Cerebellar cortex (tissue), 1 donor: ENCODE measurements around the gene PTPN7.
"Not testable (repeated sequence)": the region's sequence is repeated elsewhere in the genome, so short reads cannot be mapped to it uniquely, and the experiment has no call there.

Source experiments
- DNase-seq: peaks from one replicate; pipeline ENCODE4 v3.0.0-alpha.2; 2015; ENCODE audit warnings: low spot score

The PTPN7 gene

DNA sequence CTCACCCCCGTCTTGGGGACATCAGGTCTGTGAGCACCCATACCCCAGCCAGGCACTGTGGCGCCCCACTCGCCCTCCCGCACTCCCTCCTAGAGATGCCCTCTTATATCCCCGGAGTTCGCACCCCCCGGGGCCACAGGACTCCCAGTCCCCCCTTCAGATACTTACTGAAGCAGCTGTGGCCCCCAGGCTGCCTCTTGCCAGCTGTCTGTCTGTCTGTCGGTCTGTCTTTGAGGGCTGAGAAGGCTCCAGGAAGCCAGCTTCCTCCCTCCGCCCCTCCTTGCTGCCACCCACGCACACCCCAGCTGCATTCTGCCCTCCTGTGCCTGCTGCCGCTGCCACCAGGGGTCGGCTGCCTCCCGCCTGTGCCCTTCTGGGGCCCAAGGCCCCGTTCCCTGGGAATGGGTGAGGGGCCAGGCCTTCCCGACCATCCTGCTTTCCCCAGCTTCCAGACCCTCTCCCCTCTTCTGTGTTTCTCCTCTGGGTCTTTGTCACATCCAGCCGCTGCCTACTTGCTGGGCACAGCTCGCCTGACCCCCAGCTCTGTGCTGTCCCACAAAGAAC lies at the start of gene PTPN7:
Gene PTPN7, minus strand, starts transcription at position 226 of the 564 bp plus-strand sequence. CDS start 1,200 bp downstream, outside the sequence.
- DNase-seq, result no peak

DNA sequence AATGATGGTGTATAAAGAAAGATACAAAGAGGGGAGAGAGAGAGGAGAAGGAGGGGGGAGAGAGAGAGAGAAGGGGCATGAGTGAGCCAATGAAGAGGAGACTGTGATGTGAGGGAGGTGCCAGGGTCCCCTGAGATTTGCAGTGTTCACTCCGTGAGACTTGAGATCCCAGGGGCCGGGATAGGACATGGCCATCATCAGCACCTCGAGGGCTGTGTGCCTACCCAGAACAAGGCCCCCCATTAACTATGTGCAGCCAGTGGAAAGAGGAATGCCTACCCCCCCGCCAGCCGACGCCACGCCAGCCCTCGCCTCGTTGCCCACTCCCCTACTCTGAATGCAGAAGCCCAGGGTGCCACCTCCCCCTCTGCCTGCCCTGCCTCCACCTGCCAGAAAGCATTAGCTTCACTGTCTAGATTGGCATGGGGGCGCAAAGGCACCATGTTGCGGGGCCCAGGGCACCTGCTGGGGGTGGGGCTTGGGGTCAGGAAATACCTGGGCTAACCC lies 48.0 kb upstream of the PTPN7 start:
- no peak for DNase-seq

DNA sequence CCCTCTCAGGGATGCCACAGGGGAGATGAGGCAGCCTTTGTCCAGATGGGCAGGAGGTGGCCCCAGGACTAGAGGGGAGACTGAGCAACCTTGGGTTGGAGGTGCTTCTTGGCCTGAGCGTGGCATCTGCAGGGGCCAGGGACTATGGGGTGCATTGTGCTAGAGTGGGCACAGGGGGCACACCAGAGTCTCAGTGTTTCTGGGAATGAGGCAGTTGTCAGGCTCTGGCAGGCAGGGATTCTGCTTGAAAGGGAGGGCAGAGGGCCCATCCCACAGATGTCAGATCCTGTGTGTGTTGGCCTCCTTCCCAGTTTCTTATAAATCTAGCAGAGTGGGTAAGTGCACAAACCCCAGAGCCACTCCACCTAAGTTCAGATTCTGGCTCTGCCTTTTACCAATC lies 46.9 kb upstream of the PTPN7 start:
- no peak for DNase-seq

GRCh38 chr1:202205523-202206190 lies 45.3 kb upstream of the PTPN7 start:
- DNase-seq, result no peak

DNA sequence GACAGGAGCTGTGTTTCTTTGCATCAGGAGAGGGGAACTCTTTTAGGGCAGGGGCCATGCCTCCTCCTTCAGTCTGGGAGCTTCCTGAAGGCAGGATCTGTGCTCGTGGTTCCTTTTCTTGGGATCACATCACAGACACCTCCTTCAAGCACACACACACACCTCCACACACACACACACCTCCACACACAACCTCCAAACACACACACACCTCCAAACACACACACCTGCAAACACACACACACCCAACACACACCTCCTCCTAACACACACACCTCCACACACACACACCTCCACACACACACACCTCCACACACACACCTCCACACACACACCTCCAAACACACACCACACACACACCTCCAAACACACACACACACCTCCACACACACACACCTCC lies 43.7 kb upstream of the PTPN7 start:
- DNase-seq, result no peak

DNA sequence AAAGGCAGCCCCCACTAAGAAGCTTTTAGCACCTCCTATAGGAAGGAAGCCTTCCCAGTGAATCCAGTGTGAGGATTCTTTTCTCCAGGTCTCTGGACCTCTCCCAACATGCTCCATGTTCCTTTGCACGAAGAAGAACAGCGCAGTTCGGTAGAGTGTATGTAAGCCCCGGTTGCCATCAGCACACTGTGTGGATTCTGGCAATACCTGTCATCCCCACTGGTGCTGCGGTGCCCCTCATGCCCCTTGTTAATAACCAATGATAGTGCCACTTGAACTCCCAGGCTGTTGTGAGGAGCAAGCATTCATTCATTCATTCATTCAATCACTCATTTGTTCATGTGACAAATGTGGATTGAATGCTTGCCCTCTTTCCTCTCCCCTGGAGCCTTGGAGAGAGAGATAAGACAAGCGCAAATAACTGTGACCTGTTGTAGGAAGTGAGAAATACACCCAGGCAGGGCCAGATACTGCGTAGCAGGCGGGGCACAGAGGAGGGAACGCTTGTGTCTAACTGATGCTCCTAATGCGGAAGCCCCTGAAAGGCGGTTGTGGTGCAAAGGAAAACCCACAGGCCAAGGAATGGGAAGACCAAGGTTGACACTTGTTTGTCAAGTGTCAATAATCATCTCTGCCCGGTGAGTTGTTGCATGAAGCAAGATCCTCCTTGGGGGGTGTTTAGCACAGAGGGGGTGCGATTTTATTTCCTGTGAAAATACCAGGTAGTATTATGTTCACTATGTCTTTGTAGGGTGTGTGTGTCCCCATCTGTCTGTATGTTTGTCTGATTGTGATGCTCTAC lies 43.0 kb upstream of the PTPN7 start:
- no peak for DNase-seq

GRCh38 chr1:202202500-202203168 lies 42.2 kb upstream of the PTPN7 start:
- DNase-seq, result peak; percentile 86

- DNase-seq, result no peak
These were observed 41.6 kb upstream of the PTPN7 start for GRCh38 chr1:202201971-202202370.

- DNase-seq, result no peak
These were observed 40.9 kb upstream of the PTPN7 start for GRCh38 chr1:202201266-202201665.

DNA sequence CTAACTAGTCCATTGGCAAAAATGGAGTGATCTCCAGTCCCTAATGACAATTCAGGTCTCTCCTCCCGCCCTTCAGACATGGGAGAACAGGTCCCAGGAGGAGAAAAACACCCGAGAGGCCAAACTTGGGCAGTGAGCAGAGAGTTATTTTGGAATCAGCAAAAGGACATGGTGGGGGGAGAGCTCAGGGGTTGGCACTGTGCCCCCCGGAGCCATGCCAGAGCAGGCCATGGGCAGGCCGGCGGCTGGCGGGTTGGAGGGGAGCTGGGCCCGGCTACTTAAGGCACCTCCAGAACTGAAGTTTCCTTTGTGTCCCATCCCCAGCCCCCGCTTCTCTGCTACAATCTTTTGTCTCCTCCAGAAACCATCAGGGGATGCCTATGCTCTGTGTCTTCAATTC lies 40.3 kb upstream of the PTPN7 start:
- DNase-seq, result peak; percentile 17

GRCh38 chr1:202200112-202200548 lies 39.7 kb upstream of the PTPN7 start:
- no peak for DNase-seq

- DNase-seq, result no peak
These were observed 38.9 kb upstream of the PTPN7 start for GRCh38 chr1:202199040-202199889.

- no peak for DNase-seq
These were observed 37.9 kb upstream of the PTPN7 start for GRCh38 chr1:202198366-202198724.

GRCh38 chr1:202197653-202198365 lies 37.4 kb upstream of the PTPN7 start:
- no peak for DNase-seq

- no peak for DNase-seq
These were observed 33.9 kb upstream of the PTPN7 start for GRCh38 chr1:202194328-202194648.

DNA sequence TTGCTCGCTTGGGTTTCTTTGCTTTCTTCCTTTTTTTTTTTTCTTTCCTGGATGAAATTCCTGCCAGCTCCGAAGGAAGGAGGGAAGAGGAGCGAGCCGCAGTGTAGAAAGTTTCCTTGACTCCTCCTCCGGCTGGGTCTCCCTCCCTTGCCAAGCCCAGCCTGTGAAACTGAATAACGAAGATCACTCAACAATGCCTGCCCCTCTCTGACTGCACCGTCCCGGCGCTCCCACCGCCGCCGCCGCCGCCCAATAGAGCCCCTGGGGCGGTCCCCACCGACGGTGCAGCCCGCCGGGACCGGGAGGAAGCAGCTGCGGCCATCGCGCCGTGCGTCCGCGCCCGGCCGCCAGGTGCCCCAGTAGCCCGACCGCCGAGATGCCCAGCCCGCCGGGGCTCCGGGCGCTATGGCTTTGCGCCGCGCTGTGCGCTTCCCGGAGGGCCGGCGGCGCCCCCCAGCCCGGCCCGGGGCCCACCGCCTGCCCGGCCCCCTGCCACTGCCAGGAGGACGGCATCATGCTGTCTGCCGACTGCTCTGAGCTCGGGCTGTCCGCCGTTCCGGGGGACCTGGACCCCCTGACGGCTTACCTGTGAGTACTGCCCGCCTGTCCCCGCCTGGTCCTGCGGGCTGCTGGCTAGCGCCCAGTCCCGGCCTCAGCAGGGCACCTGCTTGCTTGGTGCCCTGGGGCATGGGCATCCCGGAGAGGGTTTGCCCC lies 33.4 kb upstream of the PTPN7 start, which contains the start of gene LGR6:
Gene LGR6, plus strand, starts transcription at position 186 of the 714 bp plus-strand sequence. Its CDS starts 191 bp downstream, at position 377.
- DNase-seq, result no peak

DNA sequence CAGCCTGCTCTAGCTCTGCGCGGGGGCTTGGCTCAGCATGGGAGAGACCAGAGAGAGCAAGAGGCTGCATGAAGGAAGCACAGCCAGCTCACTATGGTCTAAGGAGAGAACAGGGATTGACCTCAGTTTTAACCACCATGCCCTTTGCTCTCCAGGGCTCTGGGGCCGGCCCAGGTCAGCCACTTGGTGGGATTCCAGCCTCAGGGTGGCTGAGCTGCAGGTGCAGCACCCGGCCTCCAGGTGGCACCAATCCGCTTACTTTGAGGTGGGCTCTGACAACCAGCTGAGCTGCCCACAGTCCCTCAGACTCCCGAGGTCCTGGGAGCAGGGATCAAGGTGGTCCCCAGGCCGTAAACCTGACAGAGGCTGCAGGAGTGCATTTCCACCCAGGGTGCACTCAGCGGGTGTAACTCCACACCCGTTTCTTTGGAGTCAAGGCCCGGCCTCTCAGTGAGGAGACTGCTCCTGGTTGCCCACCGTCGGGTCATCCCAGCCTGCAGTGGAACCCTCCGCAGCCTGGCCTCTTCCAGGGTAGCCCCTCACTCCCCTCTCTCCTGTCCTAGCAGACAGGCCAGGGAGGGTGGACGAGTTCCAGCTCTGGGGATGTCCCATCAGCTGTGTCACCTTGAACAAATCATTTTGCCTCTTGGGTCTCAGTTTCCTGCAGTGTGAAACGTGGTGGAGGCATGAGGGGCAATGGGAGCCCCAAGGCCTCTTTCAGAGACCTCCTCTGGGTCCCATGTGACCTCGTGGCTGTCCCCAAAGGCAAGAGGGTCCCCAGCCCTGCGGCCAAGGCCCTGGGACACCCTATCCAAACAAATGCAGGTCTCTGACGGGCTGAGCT lies 32.6 kb upstream of the PTPN7 start:
- DNase-seq, result peak; percentile 48

- DNase-seq, result not testable (repeated sequence)
These were observed 31.0 kb upstream of the PTPN7 start for GRCh38 chr1:202191391-202191790.
